OCI-LY7 (cell line): ENCODE data around the gene RAPGEF5.

ENCODE experiments used
- EZH2phosphoT487 ChIP-seq: fragments of 200-600 bp; sonication (generic); IDR thresholded peaks from 2 replicates; pipeline ENCODE4 v1.6.1; 2018; ENCODE audit warnings: low read depth, borderline replicate concordance, mild to moderate bottlenecking, mixed run types, antibody characterized with exemption, low read length, moderate library complexity, mixed read lengths
- TF ChIP-seq, protein P1 (sequence below): fragments of 200-600 bp; sonication (generic); conservative IDR thresholded peaks from 2 replicates; pipeline ENCODE4 v1.5.1; 2014; ENCODE audit warnings: mild to moderate bottlenecking, antibody characterized with exemption, low read length, moderate library complexity, mixed read lengths

DNA sequence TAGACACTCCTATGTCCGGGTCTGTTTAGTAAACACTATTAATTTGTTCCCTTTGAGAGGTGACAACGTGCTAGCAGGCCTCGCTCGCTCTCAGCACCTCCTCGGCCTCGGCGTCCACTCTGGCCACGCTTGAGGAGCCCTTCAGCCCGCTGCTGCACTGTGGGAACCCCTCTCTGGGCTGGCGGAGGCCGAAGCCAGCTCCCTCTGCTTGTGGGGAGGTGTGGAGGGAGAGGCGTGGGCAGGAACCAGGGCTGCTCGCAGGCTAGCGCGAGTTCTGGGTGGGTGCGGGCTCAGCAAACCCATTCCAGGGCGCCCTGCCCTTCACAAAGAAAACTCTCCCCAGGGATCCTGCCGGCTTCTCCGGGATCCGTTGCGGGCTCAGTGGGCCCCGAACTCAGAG is 266.8 kb downstream of the RAPGEF5 start:
- TF ChIP-seq, protein P1, sequence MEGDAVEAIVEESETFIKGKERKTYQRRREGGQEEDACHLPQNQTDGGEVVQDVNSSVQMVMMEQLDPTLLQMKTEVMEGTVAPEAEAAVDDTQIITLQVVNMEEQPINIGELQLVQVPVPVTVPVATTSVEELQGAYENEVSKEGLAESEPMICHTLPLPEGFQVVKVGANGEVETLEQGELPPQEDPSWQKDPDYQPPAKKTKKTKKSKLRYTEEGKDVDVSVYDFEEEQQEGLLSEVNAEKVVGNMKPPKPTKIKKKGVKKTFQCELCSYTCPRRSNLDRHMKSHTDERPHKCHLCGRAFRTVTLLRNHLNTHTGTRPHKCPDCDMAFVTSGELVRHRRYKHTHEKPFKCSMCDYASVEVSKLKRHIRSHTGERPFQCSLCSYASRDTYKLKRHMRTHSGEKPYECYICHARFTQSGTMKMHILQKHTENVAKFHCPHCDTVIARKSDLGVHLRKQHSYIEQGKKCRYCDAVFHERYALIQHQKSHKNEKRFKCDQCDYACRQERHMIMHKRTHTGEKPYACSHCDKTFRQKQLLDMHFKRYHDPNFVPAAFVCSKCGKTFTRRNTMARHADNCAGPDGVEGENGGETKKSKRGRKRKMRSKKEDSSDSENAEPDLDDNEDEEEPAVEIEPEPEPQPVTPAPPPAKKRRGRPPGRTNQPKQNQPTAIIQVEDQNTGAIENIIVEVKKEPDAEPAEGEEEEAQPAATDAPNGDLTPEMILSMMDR: no peak
- TF ChIP-seq EZH2phosphoT487: no peak
